GM19324 (cell line): ENCODE results near the gene RAD21L1.
"Not testable (repeated sequence)": the region's sequence is repeated elsewhere in the genome, so short reads cannot be mapped to it uniquely, and the experiment has no call there.

Source experiments
- ATAC-seq: cut with Tn5 transposase; IDR thresholded peaks from one replicate; pipeline ENCODE4 v1.9.1; 2021; ENCODE audit warnings: mild to moderate bottlenecking, moderate library complexity; ENCODE audit not compliant: unreplicated experiment, low FRiP score

RAD21L1 gene

GRCh38 chr20:1224205-1224890 is 1.5 kb upstream of the RAD21L1 start:
- no peak for ATAC-seq

DNA sequence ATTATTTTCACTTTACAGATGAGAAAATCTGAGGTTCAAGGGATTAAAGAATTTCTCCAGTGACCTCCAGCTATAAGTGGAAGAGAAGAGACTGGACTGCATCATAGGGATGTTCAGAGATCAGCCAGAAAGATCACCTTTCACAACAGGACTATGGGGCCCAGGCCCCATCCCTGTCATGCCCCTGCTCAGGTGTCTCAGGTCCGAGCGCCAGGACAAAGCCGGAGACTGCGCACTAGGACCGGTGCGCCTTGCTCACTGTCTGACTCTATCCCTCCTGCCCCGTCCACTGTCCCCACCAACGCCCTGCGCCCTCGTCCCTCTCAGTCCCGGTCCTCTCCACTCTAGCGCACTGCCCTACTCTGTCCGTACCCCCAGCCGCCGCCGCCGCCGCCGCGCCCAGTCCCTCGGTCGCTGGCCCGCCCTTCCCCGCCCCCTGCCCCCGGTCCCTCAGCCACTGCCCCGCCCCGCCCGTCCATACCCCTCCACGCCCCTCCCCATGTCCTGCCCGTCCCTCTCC is 521 bp upstream of the RAD21L1 start:
- ATAC-seq: no peak

DNA sequence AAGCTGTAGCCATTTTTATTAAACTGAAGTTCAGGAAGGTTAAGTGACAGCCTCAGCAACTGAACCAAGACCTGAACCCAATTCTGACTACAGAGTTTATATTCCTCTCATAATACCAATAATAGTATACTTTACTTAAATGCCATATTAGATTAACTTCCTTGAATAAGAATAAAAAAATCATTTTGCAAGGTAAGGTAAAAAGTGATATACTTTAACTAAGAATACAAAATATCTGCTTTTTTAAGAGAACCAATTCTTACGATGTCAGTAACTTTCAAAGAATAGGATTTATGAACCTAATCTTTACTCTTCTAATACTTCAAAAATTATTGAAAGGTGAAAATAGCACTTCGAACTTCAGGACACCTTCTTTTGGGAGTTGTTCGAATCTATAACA is 3.7 kb downstream of the RAD21L1 start:
- ATAC-seq: no peak

GRCh38 chr20:1232286-1233111 is 6.7 kb downstream of the RAD21L1 start:
- ATAC-seq: no peak

DNA sequence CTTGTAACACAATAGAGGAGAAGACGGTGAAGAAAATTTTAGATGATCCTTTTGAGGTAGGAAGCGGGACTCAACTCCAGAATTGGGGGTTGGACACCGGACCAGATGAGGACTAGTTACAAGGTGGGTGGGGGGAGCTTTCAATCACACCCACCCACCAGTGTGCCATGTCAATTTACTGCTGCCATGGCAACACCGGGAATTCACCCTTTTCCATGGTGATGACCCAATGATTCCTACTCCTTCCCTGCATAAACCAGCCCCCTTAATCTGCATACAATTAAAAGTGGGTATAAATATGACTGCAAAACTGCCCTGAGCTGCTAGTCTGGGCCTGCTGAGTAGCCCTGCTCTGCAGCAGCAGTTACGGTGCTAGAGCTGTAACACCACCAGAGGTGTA is 14.7 kb downstream of the RAD21L1 start:
- no peak for ATAC-seq

- no peak for ATAC-seq
These were observed 15.6 kb downstream of the RAD21L1 start for GRCh38 chr20:1241456-1241855.

GRCh38 chr20:1242099-1242498 is 16.3 kb downstream of the RAD21L1 start:
- no peak for ATAC-seq

- no peak for ATAC-seq
These were observed 16.7 kb downstream of the RAD21L1 start for GRCh38 chr20:1242530-1242929.

DNA sequence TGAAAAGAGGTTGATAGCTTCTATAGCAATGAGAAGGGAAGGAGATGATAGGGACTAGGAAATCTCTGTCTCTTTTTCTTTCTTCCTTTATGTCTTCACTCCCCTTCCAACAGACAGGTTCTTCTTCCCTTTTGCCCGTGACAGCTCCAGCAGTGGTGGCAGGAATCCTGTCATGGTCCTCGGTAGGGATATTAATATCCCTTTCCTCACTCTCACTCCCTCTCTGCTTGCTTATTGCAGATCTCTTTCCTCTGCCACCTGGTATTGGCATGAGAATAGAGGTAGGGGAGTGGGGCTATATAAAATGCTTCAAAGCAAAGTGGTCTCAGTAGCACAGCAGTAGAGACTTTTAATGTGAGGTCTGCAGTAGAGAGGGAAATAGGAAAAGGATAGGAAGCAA is 19.7 kb downstream of the RAD21L1 start:
- ATAC-seq: no peak

DNA sequence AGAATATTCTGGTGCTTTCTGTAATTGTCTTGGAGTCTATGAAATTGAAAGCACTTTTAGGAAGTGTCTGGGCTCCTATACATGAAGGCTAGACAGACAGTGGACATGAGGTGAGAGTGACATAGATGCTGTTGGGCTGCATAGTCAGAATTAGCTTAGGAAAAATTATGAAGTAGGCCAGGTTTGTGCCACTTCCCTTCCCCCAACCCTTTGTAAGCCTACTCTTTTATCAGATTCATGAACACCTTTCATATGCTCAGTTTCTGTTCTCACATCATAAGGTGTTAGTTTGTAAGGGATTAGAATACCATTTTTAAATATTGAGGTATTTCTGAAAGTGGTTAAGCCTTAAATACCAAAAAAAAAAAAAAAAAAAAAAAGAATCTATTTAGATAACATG is 21.8 kb downstream of the RAD21L1 start:
- no peak for ATAC-seq

DNA sequence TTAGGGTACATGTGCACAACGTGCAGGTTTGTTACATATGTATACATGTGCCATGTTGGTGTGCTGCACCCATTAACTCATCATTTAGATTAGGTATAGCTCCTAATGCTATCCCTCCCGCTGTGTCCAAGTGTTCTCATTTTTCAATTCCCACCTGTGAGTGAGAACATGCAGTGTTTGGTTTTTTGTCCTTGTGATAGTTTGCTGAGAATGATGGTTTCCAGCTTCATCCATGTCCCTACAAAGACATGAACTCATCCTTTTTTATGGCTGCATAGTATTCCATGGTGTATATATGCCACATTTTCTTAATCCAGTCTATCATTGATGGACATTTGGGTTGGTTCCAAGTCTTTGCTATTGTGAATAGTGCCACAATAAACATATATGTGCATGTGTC is 24.4 kb downstream of the RAD21L1 start:
- not testable (repeated sequence) for ATAC-seq

- no peak for ATAC-seq
These were observed 26.6 kb downstream of the RAD21L1 start for GRCh38 chr20:1252416-1252815.

DNA sequence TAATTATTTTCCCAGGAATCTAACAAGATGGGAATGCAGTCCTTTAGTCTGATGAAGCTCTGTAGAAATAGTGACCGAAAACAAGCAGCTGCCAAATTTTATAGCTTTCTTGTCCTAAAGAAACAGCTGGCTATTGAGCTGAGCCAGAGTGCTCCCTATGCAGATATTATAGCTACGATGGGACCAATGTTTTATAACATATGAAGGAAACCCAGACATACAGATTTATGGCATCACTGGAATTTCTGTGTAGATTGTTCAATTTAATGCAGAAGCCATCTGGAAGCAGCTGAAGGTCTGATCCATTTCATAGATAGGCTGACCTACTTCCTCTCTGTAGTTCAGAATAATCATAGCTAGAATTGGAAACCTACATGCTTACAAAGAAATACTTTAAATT is 28.4 kb downstream of the RAD21L1 start:
- ATAC-seq: no peak

DNA sequence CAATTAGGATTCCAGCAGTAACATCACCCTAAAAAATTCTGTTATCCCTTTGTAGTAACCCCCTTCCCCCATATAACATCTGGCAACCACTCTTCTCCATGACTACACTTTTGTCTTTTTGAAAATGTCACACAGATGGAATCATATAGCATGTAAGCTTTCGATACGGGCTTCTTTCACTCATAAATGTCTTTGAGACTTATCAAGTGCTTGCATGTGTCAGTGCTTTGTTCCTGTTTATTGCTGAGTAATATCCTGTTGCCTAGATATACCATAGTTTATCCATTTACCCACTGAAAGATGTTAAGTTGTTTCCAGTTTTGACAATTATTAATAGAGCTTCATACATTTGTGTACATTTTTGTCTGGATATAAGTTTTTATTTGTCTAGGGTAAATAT is 29.8 kb downstream of the RAD21L1 start:
- ATAC-seq: no peak

DNA sequence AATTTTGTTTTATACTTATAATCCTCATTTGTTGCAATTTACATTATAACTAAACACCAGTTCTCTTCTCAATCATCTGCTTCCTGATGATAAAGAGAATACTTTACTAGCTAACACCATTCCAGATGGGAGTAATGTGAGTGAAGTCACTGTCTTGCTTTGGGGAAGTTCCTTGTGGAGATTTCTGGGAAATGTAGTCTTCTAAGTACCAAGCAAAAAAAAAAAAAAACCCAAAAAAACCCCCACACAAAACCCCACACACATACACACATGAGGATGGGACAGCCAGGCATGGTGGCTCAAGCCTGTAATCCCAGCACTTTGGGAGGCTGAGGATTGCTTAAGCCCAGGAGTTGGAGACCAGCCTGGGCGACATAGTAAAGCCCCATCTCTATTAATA is 38.0 kb downstream of the RAD21L1 start:
- no peak for ATAC-seq

GRCh38 chr20:1264727-1265126 is 38.9 kb downstream of the RAD21L1 start:
- no peak for ATAC-seq

- no peak for ATAC-seq
These were observed 39.5 kb downstream of the RAD21L1 start for GRCh38 chr20:1265226-1265915.

DNA sequence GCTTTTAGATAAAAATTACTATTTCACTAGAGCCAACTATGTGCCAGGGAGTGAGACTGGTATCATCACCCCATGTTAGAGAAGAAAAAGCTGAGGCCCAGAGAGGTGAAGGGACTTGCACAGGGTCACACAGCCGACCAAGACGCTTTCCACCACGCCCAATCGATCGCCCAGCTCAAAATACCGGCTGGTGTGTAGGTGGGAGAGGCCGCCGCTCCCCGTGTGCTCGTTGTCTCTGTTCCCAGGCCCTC is 40.0 kb downstream of the RAD21L1 start:
- no peak for ATAC-seq

DNA sequence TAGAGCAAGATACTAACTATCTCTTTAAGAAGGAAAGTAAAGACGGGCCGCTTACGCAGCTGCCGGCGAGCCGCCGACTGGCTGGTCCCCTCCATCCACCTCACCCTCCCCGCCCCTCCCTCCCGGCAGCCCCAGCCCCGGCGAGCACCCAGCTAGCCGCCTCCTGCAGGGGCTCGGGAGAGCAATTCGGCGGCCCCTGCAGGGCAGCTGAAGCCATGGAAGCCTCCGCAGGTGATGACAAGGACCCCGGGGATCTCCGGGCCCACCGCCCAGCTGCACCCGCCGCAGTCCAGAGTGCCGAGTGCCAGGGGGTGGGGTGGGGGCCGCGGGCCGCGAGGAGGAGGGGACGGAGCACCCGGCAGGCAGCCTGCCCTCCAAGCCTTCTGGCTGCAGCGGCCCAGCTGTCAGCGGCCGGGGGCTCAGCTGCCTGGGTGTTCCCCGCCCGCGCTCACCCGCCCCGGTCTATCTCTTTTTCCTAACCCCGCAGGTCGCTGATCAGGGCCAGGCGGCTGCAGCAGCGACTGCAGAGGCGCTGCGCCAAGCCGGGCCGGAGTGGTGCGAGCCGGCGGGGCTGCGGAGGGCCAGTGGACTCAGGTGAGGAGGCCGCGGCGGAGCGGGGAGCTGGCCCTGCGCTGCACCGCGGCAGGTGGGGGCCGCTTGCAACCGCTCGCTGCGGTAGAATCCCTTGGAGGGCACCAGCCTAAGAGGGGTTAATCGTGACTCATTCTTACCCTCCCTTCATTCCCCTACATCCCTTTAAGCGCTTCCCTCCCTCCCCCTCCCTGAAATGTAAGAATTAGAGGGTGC is 40.5 kb downstream of the RAD21L1 start, which contains the start of gene SNPH:
Gene SNPH (plus strand): TSS at position 128 of the 807 bp plus-strand sequence. CDS start 29,946 bp downstream, outside the sequence.
- no peak for ATAC-seq

- no peak for ATAC-seq
These were observed 41.3 kb downstream of the RAD21L1 start for GRCh38 chr20:1267161-1267560.
